Stomach (tissue), 4 donors: ENCODE data around the gene MAGI1.

ENCODE experiments used
- CTCF ChIP-seq, 7 experiments: fragments of 450-650 bp in 4 of 7; fragments of 200-600 bp in 3 of 7; sonication (generic) in 3 of 7; IDR thresholded peaks; one replicate each; pipeline ENCODE4 v1.5.1; 2016 to 2019; ENCODE audit warnings: antibody characterized with exemption in 7 of 7, control low read depth in 2 of 7, mild to moderate bottlenecking in 1 of 7
- EP300 ChIP-seq: sonication (generic); formaldehyde crosslinking; IDR thresholded peaks from one replicate; pipeline ENCODE4 v1.6.1; 2017; ENCODE audit warnings: antibody characterized with exemption
- POLR2A ChIP-seq, 4 donors: fragments of 450-650 bp; IDR thresholded peaks; one replicate each; pipeline ENCODE4 v1.6.1; 2016; ENCODE audit warnings: antibody characterized with exemption in 4 of 4, control low read depth in 2 of 4, mild to moderate bottlenecking in 1 of 4, moderate library complexity in 1 of 4
- POLR2AphosphoS5 ChIP-seq, 3 donors: sonication (generic); formaldehyde crosslinking; IDR thresholded peaks; one replicate each; pipeline ENCODE4 v1.6.1; 2016; ENCODE audit warnings: antibody characterized with exemption in 3 of 3

- TF ChIP-seq POLR2A (IDR thresholded peaks at IDR 0.05), result no peak
- no peak for TF ChIP-seq CTCF (IDR thresholded peaks at IDR 0.05)
- TF ChIP-seq POLR2AphosphoS5 (IDR thresholded peaks at IDR 0.05), result no peak
- TF ChIP-seq EP300, result no peak
Observed at GRCh38 chr3:65313666-65314065, 725.1 kb downstream of the MAGI1 start.
